Spleen (tissue), 7 donors: ENCODE measurements around the gene CRB2.

Experiments used
- POLR2A ChIP-seq, 3 donors: fragments of 450-650 bp; IDR thresholded peaks; one replicate each; pipeline ENCODE4 v1.5.1; 2017; ENCODE audit warnings: antibody characterized with exemption in 3 of 3, mild to moderate bottlenecking in 1 of 3
- POLR2AphosphoS5 ChIP-seq, 3 donors: sonication (generic); formaldehyde crosslinking; IDR thresholded peaks; one replicate each; pipeline ENCODE4 v1.5.1; 2017; ENCODE audit warnings: antibody characterized with exemption in 3 of 3
- TF ChIP-seq, protein P1 (sequence below), 11 experiments: fragments of 200-600 bp in 7 of 11; fragments of 450-650 bp in 4 of 11; sonication (generic) in 4 of 11; IDR thresholded peaks in 8 of 11; conservative IDR thresholded peaks in 3 of 11; 1 replicate in 7 of 11; 2 replicates in 4 of 11; pipeline versions ENCODE4 v1.4.0 to v1.8.0; 2016 to 2021; ENCODE audit warnings: antibody characterized with exemption in 11 of 11, inconsistent platforms in 4 of 11, mild to moderate bottlenecking in 1 of 11
- donor health status: DM: no; HTN: no; CAD: no; lungs with moderate emphysema.
- donor health status: DM: no; HTN: no; CAD: no.
- donor health status: DM: no; HTN: no; CAD: no.

DNA sequence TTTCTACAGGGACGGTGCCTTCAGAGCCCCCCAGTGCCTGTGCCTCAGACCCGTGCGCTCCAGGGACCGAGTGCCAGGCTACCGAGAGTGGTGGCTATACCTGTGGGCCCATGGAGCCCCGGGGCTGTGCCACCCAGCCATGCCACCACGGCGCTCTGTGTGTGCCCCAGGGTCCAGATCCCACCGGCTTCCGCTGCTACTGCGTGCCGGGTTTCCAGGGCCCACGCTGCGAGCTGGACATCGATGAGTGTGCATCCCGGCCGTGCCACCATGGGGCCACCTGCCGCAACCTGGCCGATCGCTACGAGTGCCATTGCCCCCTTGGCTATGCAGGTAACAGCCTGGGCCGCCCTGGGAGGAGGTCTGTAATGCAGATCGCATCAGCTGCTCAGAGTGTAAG, 6.9 kb downstream of the CRB2 start:
- TF ChIP-seq, protein P1, sequence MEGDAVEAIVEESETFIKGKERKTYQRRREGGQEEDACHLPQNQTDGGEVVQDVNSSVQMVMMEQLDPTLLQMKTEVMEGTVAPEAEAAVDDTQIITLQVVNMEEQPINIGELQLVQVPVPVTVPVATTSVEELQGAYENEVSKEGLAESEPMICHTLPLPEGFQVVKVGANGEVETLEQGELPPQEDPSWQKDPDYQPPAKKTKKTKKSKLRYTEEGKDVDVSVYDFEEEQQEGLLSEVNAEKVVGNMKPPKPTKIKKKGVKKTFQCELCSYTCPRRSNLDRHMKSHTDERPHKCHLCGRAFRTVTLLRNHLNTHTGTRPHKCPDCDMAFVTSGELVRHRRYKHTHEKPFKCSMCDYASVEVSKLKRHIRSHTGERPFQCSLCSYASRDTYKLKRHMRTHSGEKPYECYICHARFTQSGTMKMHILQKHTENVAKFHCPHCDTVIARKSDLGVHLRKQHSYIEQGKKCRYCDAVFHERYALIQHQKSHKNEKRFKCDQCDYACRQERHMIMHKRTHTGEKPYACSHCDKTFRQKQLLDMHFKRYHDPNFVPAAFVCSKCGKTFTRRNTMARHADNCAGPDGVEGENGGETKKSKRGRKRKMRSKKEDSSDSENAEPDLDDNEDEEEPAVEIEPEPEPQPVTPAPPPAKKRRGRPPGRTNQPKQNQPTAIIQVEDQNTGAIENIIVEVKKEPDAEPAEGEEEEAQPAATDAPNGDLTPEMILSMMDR (IDR thresholded peaks at IDR 0.05 in 8 of 11, conservative IDR thresholded peaks at IDR 0.05 in 3 of 11): no peak
- TF ChIP-seq POLR2AphosphoS5 (IDR thresholded peaks at IDR 0.05) (no peak), POLR2A (IDR thresholded peaks at IDR 0.05) (no peak)
